ENCODE results near the gene E2F4. TPM values are rescaled to one million over a fixed set of nuclear protein-coding genes. Genes with fewer than 3 reads are reported as not detected.

Gene E2F4
- total and polyA plus RNA-seq, 9 of the 15 experiments (the other 6 are each of a cell fraction or from before 2014, with no cell fraction given) = 9.7 to 139 (median 106) TPM

- ATAC-seq = no peak
- Histone ChIP-seq H4K20me1 (replicated peaks; ENCODE audit: control insufficient read depth, insufficient read depth, low read length) (peaks cover 16% of the 10 kb centered on the region), H3K79me2 (ENCODE audit: control insufficient read depth, insufficient read depth, low read length) (peaks cover 23% of the 10 kb centered on the region), H3K9me1 (ENCODE audit: control insufficient read depth, insufficient read depth, low read length) (no peaks in the 10 kb centered on the region), H3K4me2 (ENCODE audit: insufficient read depth, low read length) (no peak overlapping the region), H2AFZ (ENCODE audit: low read depth, low read length) (no peak overlapping the region), H3K27me3 (ENCODE audit: control insufficient read depth in 2 of 2, insufficient read depth in 2 of 2, low read length in 2 of 2) (no peaks in the 10 kb centered on the region), H3K9me3 (replicated peaks; ENCODE audit: control insufficient read depth, insufficient read depth, low read depth, low read length) (no peaks in the 10 kb centered on the region), H3K36me3 (ENCODE audit: control insufficient read depth, insufficient read depth, low read length) (no peaks in the 10 kb centered on the region; the same call in 2 of the 3 replicates), H3K27ac (ENCODE audit: extremely low read depth, low read depth, low read length) (no peak overlapping the region), H3K9ac (ENCODE audit: insufficient read depth in 1 of 2, low read depth in 2 of 2, low read length in 2 of 2) (no peak overlapping the region), H3K4me1 (replicated peaks in 1 of 2; ENCODE audit: control insufficient read depth in 2 of 2, insufficient read depth in 2 of 2, low read length in 2 of 2) (peaks cover 17 to 53% of the 10 kb centered on the region in 2 experiments), H3K4me3 (no peak overlapping the region)
- in situ Hi-C loops (cut with MboI) (loop anchor here (5.0 to 25.0 kb wide), 2 partner anchors 139 to 194 kb away; partner anchors contain the start of gene CES3), intact Hi-C loops (cut with micrococcal nuclease) (loop anchor here (5.0 kb wide), 1 partner anchor 179 kb away; no protein-coding TSS in a partner anchor)
- ChIA-PET CTCF (ENCODE audit: low intra/inter-chr PET ratio) (interaction anchor here (0.7 to 3.2 kb wide), 3 partner anchors 29 to 173 kb away, joined by 3 to 29 read pairs (median 3); no protein-coding TSS in a partner anchor), POLR2A (interaction anchor here (1.2 kb wide), 1 partner anchor 15 kb away, joined by 3 read pairs; no protein-coding TSS in a partner anchor)
- TF ChIP-seq ZBTB34 (CRISPR knock-in tag; IDR thresholded peaks at IDR 0.05) (no peak), CAMTA2 (CRISPR knock-in tag; conservative IDR thresholded peaks at IDR 0.05) (no peak), CREB1 (IDR thresholded peaks at IDR 0.05) (no peak), CREB1 (CRISPR knock-in tag; IDR thresholded peaks at IDR 0.05) (no peak), SREBF1 (IDR thresholded peaks at IDR 0.05; ENCODE audit: borderline replicate concordance, low read depth, low read length) (no peak), HMGN3 (IDR thresholded peaks at IDR 0.05; ENCODE audit: borderline replicate concordance, extremely low read depth, insufficient read length, low read depth, low read length) (no peak), ZNF696 (CRISPR knock-in tag; conservative IDR thresholded peaks at IDR 0.05) (no peak), ZNF274 (IDR thresholded peaks at IDR 0.05; ENCODE audit: borderline replicate concordance, low read depth, low read length) (no peak), KLF13 (tag; IDR thresholded peaks at IDR 0.05; ENCODE audit: borderline replicate concordance, low read depth) (no peak), E2F1 (CRISPR knock-in tag; IDR thresholded peaks at IDR 0.05) (no peak), SIX5 (IDR thresholded peaks at IDR 0.05; ENCODE audit: borderline replicate concordance in 1 of 2, insufficient read depth in 1 of 2, low read depth in 1 of 2, low read length in 2 of 2) (no peak)
- DNase-seq (ENCODE audit: extremely low read depth in 1 of 4, low spot score in 3 of 4) = no peak
- WGBS (ENCODE audit: insufficient coverage, low coverage, missing lambda C conversion rate) = 70% methylated on average over 12 of the region's 15 CpGs
- no TSS peak for BruUV-seq (replicated peaks)
- FAIRE-seq = no peak
These were observed 35.7 kb upstream of the E2F4 start for GRCh38 chr16:67156143-67156844.
